Lower leg skin (tissue), 3 donors: ENCODE results near the gene SHKBP1.

Experiments
- CTCF ChIP-seq, 3 donors: fragments of 450-650 bp; IDR thresholded peaks; one replicate each; pipeline ENCODE4 v1.5.1; 2016; ENCODE audit warnings: antibody characterized with exemption in 3 of 3, mild to moderate bottlenecking in 3 of 3, moderate library complexity in 2 of 3
- POLR2A ChIP-seq, 2 donors: fragments of 450-650 bp; IDR thresholded peaks; one replicate each; pipeline ENCODE4 v1.6.1; 2016 to 2017; ENCODE audit warnings: antibody characterized with exemption in 2 of 2, mild to moderate bottlenecking in 1 of 2, moderate library complexity in 1 of 2

GRCh38 chr19:40610396-40611064, 33.9 kb downstream of the SHKBP1 start:
- TF ChIP-seq CTCF (IDR thresholded peaks at IDR 0.05) (no peak), POLR2A (IDR thresholded peaks at IDR 0.05) (no peak)
